GM23248 (cell line): Measurements from ENCODE around the gene ALX3.

Experiments
- EZH2 ChIP-seq: fragments of 200-600 bp; sonication (generic); IDR thresholded peaks from 2 replicates; pipeline ENCODE4 v1.6.1; 2018; ENCODE audit warnings: antibody characterized with exemption, mild to moderate bottlenecking; ENCODE audit not compliant: insufficient read depth, poor library complexity, severe bottlenecking
- EZH2phosphoT487 ChIP-seq: fragments of 200-600 bp; sonication (generic); IDR thresholded peaks from 2 replicates; pipeline ENCODE4 v1.6.1; 2018; ENCODE audit warnings: antibody characterized with exemption, moderate library complexity, mild to moderate bottlenecking, low read depth; ENCODE audit not compliant: insufficient read depth

DNA sequence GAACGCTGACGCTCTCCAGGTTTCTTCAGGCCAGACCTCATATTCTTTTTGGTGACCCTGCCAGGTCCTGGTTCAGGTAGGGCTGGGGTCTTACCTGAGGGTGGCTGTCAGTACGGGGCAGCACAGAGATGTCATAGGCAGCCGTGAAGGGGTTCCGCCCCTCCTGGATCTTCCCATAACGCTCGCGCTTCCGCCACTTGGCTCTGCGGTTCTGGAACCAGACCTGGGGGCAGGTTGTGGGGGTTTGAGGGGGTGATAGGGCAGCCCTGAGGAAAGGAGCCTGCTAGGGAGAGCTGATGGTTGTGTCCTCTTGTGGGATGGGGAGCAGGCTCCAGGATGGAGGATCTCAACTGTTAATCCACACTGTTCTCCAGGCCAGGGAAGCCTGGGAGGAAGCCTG is 9.1 kb downstream of the ALX3 start:
- TF ChIP-seq EZH2phosphoT487: no peak
- no peak for TF ChIP-seq EZH2
